ENCODE data around the gene TRPC4AP. TPM values are rescaled to one million over a fixed set of nuclear protein-coding genes. Genes with fewer than 3 reads are reported as not detected.

Gene TRPC4AP
- polyA plus RNA-seq, 4 donors, result 32.4 to 52.7 (median 42.2) TPM

DNA sequence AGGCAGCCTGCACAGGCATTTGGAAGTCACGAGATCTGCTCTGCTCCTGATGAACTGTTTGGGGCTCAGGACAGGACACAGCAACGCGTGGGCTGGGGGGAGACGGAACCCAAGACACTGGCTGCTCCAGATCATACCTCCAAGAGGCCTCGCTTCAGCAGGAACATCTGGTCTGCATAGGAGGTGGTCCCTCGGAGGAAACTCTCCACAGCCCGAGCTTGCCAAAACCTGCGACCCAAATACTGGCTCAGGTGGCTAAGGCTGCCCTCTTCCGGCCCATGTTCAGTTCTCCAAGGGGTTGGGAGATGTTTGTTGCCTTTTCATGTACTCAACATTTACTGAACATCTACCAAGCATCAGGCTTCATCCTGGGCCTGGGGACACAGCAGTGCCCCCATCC is 85.2 kb downstream of the TRPC4AP start:
- Histone ChIP-seq H3K4me3 (ENCODE audit: low read depth in 1 of 3, low read length in 3 of 3) (no peak overlapping the region), H3K4me1 (ENCODE audit: control insufficient read depth in 3 of 3, insufficient read depth in 2 of 3, low read depth in 1 of 3, low read length in 2 of 3) (no peaks in the 10 kb centered on the region), H3K27ac (ENCODE audit: low read depth in 1 of 3, low read length in 2 of 3) (no peak overlapping the region), H3K9me3 (ENCODE audit: control insufficient read depth in 2 of 2, insufficient read depth in 1 of 2, low read depth in 1 of 2, low read length in 1 of 2) (no peaks in the 10 kb centered on the region), H3K27me3 (ENCODE audit: control insufficient read depth in 3 of 3, insufficient read depth in 3 of 3, low read length in 3 of 3) (no peaks in the 10 kb centered on the region), H3K36me3 (ENCODE audit: control insufficient read depth in 3 of 3, insufficient read depth in 2 of 3, low read depth in 1 of 3, low read length in 3 of 3) (peaks cover 39 to 98% (median 47%) of the 10 kb centered on the region in 3 donors)
- WGBS, 3 donors, result 83 to 93% (median 91%) methylated on average over 9 of the region's 9 CpGs
- FAIRE-seq (no peak), DNase-seq (no peak)

GRCh38 chr20:35006531-35006971 is 86.1 kb downstream of the TRPC4AP start:
- WGBS, 3 donors, result 88 to 92% (median 88%) methylated on average over 4 of the region's 4 CpGs
- FAIRE-seq, result no peak
- Histone ChIP-seq H3K27me3 (ENCODE audit: control insufficient read depth in 3 of 3, insufficient read depth in 3 of 3, low read length in 3 of 3) (no peaks in the 10 kb centered on the region), H3K27ac (ENCODE audit: low read depth in 1 of 3, low read length in 2 of 3) (no peak overlapping the region), H3K36me3 (ENCODE audit: control insufficient read depth in 3 of 3, insufficient read depth in 2 of 3, low read depth in 1 of 3, low read length in 3 of 3) (peaks cover 37 to 98% (median 42%) of the 10 kb centered on the region in 3 donors), H3K4me1 (ENCODE audit: control insufficient read depth in 3 of 3, insufficient read depth in 2 of 3, low read depth in 1 of 3, low read length in 2 of 3) (no peaks in the 10 kb centered on the region), H3K4me3 (ENCODE audit: low read depth in 1 of 3, low read length in 3 of 3) (no peak overlapping the region), H3K9me3 (ENCODE audit: control insufficient read depth in 2 of 2, insufficient read depth in 1 of 2, low read depth in 1 of 2, low read length in 1 of 2) (no peaks in the 10 kb centered on the region)
- no peak for DNase-seq

DNA sequence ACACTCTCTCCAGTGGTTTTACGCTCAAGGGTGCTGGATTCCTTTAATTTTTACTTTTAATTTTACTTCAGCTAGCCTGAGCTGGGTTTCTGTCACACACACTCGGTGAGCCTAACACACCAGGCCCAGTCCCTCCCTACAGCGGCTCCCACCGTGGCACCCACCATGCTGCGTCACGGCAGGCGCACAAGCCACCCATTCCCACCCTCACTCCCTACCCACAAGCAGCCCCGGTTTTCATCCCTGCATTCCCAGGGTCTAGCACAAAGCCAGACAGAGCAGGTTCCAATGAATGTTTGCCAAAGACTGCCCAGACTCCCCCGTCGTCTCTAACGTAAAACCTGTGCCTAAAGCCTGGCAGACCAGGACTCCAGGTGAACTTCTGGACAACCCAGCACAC is 86.6 kb downstream of the TRPC4AP start:
- WGBS, 3 donors, result 86 to 90% (median 87%) methylated on average over 11 of the region's 11 CpGs
- H3K4me1 ChIP-seq (ENCODE audit: control insufficient read depth in 3 of 3, insufficient read depth in 2 of 3, low read depth in 1 of 3, low read length in 2 of 3), result no peaks in the 10 kb centered on the region
- FAIRE-seq (no peak), DNase-seq (no peak)
- no peaks in the 10 kb centered on the region for H3K27me3 ChIP-seq (ENCODE audit: control insufficient read depth in 3 of 3, insufficient read depth in 3 of 3, low read length in 3 of 3)
- no peaks in the 10 kb centered on the region for H3K9me3 ChIP-seq (ENCODE audit: control insufficient read depth in 2 of 2, insufficient read depth in 1 of 2, low read depth in 1 of 2, low read length in 1 of 2)
- peaks cover 35 to 98% (median 42%) of the 10 kb centered on the region in 3 donors for H3K36me3 ChIP-seq (ENCODE audit: control insufficient read depth in 3 of 3, insufficient read depth in 2 of 3, low read depth in 1 of 3, low read length in 3 of 3)
- H3K4me3 ChIP-seq (ENCODE audit: low read depth in 1 of 3, low read length in 3 of 3), result no peak overlapping the region
- H3K27ac ChIP-seq (ENCODE audit: low read depth in 1 of 3, low read length in 2 of 3), result no peak overlapping the region

GRCh38 chr20:35005463-35005961 is 87.1 kb downstream of the TRPC4AP start:
- Histone ChIP-seq H3K27ac (ENCODE audit: low read depth in 1 of 3, low read length in 2 of 3) (no peak overlapping the region), H3K9me3 (ENCODE audit: control insufficient read depth in 2 of 2, insufficient read depth in 1 of 2, low read depth in 1 of 2, low read length in 1 of 2) (no peaks in the 10 kb centered on the region), H3K27me3 (ENCODE audit: control insufficient read depth in 3 of 3, insufficient read depth in 3 of 3, low read length in 3 of 3) (no peaks in the 10 kb centered on the region), H3K36me3 (ENCODE audit: control insufficient read depth in 3 of 3, insufficient read depth in 2 of 3, low read depth in 1 of 3, low read length in 3 of 3) (peaks cover 32 to 98% (median 41%) of the 10 kb centered on the region in 3 donors), H3K4me3 (ENCODE audit: low read depth in 1 of 3, low read length in 3 of 3) (no peak overlapping the region), H3K4me1 (ENCODE audit: control insufficient read depth in 3 of 3, insufficient read depth in 2 of 3, low read depth in 1 of 3, low read length in 2 of 3) (no peaks in the 10 kb centered on the region)
- no peak for FAIRE-seq
- WGBS, 3 donors, result 84 to 88% (median 86%) methylated on average over 7 of the region's 7 CpGs
- no peak for DNase-seq

GRCh38 chr20:35004749-35005462 is 87.7 kb downstream of the TRPC4AP start:
- WGBS, 3 donors, result 92 to 95% (median 94%) methylated on average over 20 of the region's 20 CpGs
- FAIRE-seq (no peak), DNase-seq (no peak)
- Histone ChIP-seq H3K4me1 (ENCODE audit: control insufficient read depth in 3 of 3, insufficient read depth in 2 of 3, low read depth in 1 of 3, low read length in 2 of 3) (no peaks in the 10 kb centered on the region), H3K27me3 (ENCODE audit: control insufficient read depth in 3 of 3, insufficient read depth in 3 of 3, low read length in 3 of 3) (no peaks in the 10 kb centered on the region), H3K4me3 (ENCODE audit: low read depth in 1 of 3, low read length in 3 of 3) (no peak overlapping the region), H3K36me3 (ENCODE audit: control insufficient read depth in 3 of 3, insufficient read depth in 2 of 3, low read depth in 1 of 3, low read length in 3 of 3) (peaks cover 27 to 98% (median 36%) of the 10 kb centered on the region in 3 donors), H3K27ac (ENCODE audit: low read depth in 1 of 3, low read length in 2 of 3) (no peak overlapping the region), H3K9me3 (ENCODE audit: control insufficient read depth in 2 of 2, insufficient read depth in 1 of 2, low read depth in 1 of 2, low read length in 1 of 2) (no peaks in the 10 kb centered on the region)

- no peaks in the 10 kb centered on the region for H3K4me1 ChIP-seq (ENCODE audit: control insufficient read depth in 3 of 3, insufficient read depth in 2 of 3, low read depth in 1 of 3, low read length in 2 of 3)
- H3K27ac ChIP-seq (ENCODE audit: low read depth in 1 of 3, low read length in 2 of 3), result no peak overlapping the region
- peaks cover 23 to 98% (median 32%) of the 10 kb centered on the region in 3 donors for H3K36me3 ChIP-seq (ENCODE audit: control insufficient read depth in 3 of 3, insufficient read depth in 2 of 3, low read depth in 1 of 3, low read length in 3 of 3)
- no peak for DNase-seq
- 87 to 91% (median 87%) methylated on average over 18 of the region's 18 CpGs for WGBS, 3 donors
- FAIRE-seq, result no peak
- no peak overlapping the region for H3K4me3 ChIP-seq (ENCODE audit: low read depth in 1 of 3, low read length in 3 of 3)
- H3K27me3 ChIP-seq (ENCODE audit: control insufficient read depth in 3 of 3, insufficient read depth in 3 of 3, low read length in 3 of 3), result no peaks in the 10 kb centered on the region
- no peaks in the 10 kb centered on the region for H3K9me3 ChIP-seq (ENCODE audit: control insufficient read depth in 2 of 2, insufficient read depth in 1 of 2, low read depth in 1 of 2, low read length in 1 of 2)
Measured at GRCh38 chr20:35004051-35004725, 88.4 kb downstream of the TRPC4AP start.

GRCh38 chr20:35003211-35004031 is 89.2 kb downstream of the TRPC4AP start:
- 85 to 95% (median 90%) methylated on average over 24 to 25 of the region's 25 CpGs for whole genome bisulfite sequencing, 3 donors
- no peaks in the 10 kb centered on the region for H3K4me1 ChIP-seq (ENCODE audit: control insufficient read depth in 3 of 3, insufficient read depth in 2 of 3, low read depth in 1 of 3, low read length in 2 of 3)
- H3K27ac ChIP-seq (ENCODE audit: low read depth in 1 of 3, low read length in 2 of 3), result no peak overlapping the region
- H3K4me3 ChIP-seq (ENCODE audit: low read depth in 1 of 3, low read length in 3 of 3), result no peak overlapping the region
- H3K36me3 ChIP-seq (ENCODE audit: control insufficient read depth in 3 of 3, insufficient read depth in 2 of 3, low read depth in 1 of 3, low read length in 3 of 3), result peaks cover 23 to 98% (median 29%) of the 10 kb centered on the region in 3 donors
- H3K27me3 ChIP-seq (ENCODE audit: control insufficient read depth in 3 of 3, insufficient read depth in 3 of 3, low read length in 3 of 3), result no peaks in the 10 kb centered on the region
- no peaks in the 10 kb centered on the region for H3K9me3 ChIP-seq (ENCODE audit: control insufficient read depth in 2 of 2, insufficient read depth in 1 of 2, low read depth in 1 of 2, low read length in 1 of 2)
- FAIRE-seq (no peak), DNase-seq (no peak)
